IMR-90 (cell line): Measurements from ENCODE around the gene EPN1. TPM values are rescaled to one million over a fixed set of nuclear protein-coding genes. Genes with fewer than 3 reads are reported as not detected.

Source experiments
- ATAC-seq: fragments of 200-7000 bp; cut with Tn5 transposase; 2 replicates; pipeline ENCODE4 v1.9.1; 2020; ENCODE audit warnings: low read depth, mild to moderate bottlenecking, moderate library complexity
- BruUV-seq: library from RNA; stranded (reverse); fragments of 400-500 nt; replicated peaks from 2 replicates; lab custom pipeline; 2021; lab: Mats Ljungman, UMichigan
- CTCF ChIA-PET: fragments of 300-600 bp; formaldehyde crosslinking; extraction: SDS; loops from one replicate; lab custom pipeline; 2021; ENCODE audit warnings: antibody characterized with exemption; lab: Yijun Ruan, JAX
- POLR2A ChIA-PET: fragments of 300-600 bp; sonication (Branson Sonifier 250); formaldehyde crosslinking; loops from one replicate; lab custom pipeline; 2022; ENCODE audit warnings: antibody characterized with exemption; ENCODE audit not compliant: unreplicated experiment; lab: Charles Lee
- DNase-seq: peaks from one replicate; pipeline ENCODE4 v3.0.0; 2013
- H2AFZ ChIP-seq: replicated peaks from 2 replicates; pipeline ENCODE3; 2013; ENCODE audit warnings: low read length, mild to moderate bottlenecking; ENCODE audit not compliant: poor library complexity
- H2AK5ac ChIP-seq: 2 replicates; pipeline ENCODE4 v1.6.1; 2013; ENCODE audit warnings: low read depth, low read length, inconsistent platforms
- H2AK9ac ChIP-seq: replicated peaks from 2 replicates; pipeline ENCODE3; 2013; ENCODE audit warnings: mild to moderate bottlenecking, low read depth, low read length, moderate library complexity; ENCODE audit not compliant: poor library complexity
- H2BK120ac ChIP-seq: 2 replicates; pipeline ENCODE4 v1.6.1; 2013; ENCODE audit warnings: low read depth, low read length, inconsistent platforms
- H2BK15ac ChIP-seq: 3 replicates; pipeline ENCODE4 v1.6.1; 2013; ENCODE audit warnings: low read depth, low read length, inconsistent platforms
- H2BK20ac ChIP-seq: 2 replicates; pipeline ENCODE4 v1.6.1; 2013; ENCODE audit warnings: low read depth, mild to moderate bottlenecking, inconsistent platforms, low read length, moderate library complexity
- H2BK5ac ChIP-seq: 2 replicates; pipeline ENCODE4 v1.6.1; 2013; ENCODE audit warnings: mild to moderate bottlenecking, low read depth, low read length, inconsistent platforms; ENCODE audit not compliant: poor library complexity, severe bottlenecking
- H3K14ac ChIP-seq: replicated peaks from 2 replicates; pipeline ENCODE4 v1.6.1; 2013; ENCODE audit warnings: low read depth, low read length, inconsistent platforms
- H3K18ac ChIP-seq: 2 replicates; pipeline ENCODE4 v1.6.1; 2013; ENCODE audit warnings: low read depth, low read length, control low read depth
- H3K23ac ChIP-seq: 2 replicates; pipeline ENCODE4 v1.6.1; 2013; ENCODE audit warnings: low read depth, low read length, inconsistent platforms
- H3K27ac ChIP-seq: 2 replicates; pipeline ENCODE4 v1.5.1; 2013; ENCODE audit warnings: mild to moderate bottlenecking, control low read depth, low read length; ENCODE audit not compliant: insufficient read depth
- H3K27me3 ChIP-seq: 2 replicates; pipeline ENCODE4 v1.6.1; 2013; ENCODE audit warnings: low read length; ENCODE audit not compliant: control insufficient read depth, insufficient read depth
- H3K36me3 ChIP-seq: 2 replicates; pipeline ENCODE4 v1.6.1; 2013; ENCODE audit warnings: low read length, mixed read lengths; ENCODE audit not compliant: control insufficient read depth, insufficient read depth
- H3K4ac ChIP-seq: 2 replicates; pipeline ENCODE4 v1.6.1; 2013; ENCODE audit warnings: low read depth, low read length, inconsistent platforms
- H3K4me1 ChIP-seq: 2 replicates; pipeline ENCODE4 v1.6.1; 2013; ENCODE audit warnings: low read length, mixed read lengths; ENCODE audit not compliant: control insufficient read depth, insufficient read depth
- H3K4me2 ChIP-seq: 2 replicates; pipeline ENCODE4 v1.6.1; 2013; ENCODE audit warnings: low read depth, mild to moderate bottlenecking, control low read depth, low read length, moderate library complexity
- H3K4me3 ChIP-seq: 2 replicates; pipeline ENCODE4 v1.5.1; 2013; ENCODE audit warnings: low read depth, mild to moderate bottlenecking, control low read depth, low read length, moderate library complexity; ENCODE audit not compliant: insufficient read depth
- H3K56ac ChIP-seq: 2 replicates; pipeline ENCODE4 v1.6.1; 2013; ENCODE audit warnings: low read length, inconsistent platforms; ENCODE audit not compliant: insufficient read depth; ENCODE audit errors: extremely low read depth
- H3K79me1 ChIP-seq, 2 experiments: 2 replicates each; pipeline ENCODE4 v1.6.1; 2013; ENCODE audit warnings: low read length in 2 of 2, inconsistent platforms in 1 of 2, low read depth in 1 of 2
- H3K9ac ChIP-seq: 2 replicates; pipeline ENCODE4 v1.6.1; 2013; ENCODE audit warnings: low read depth, low read length, control low read depth
- H3K9me1 ChIP-seq: 2 replicates; pipeline ENCODE4 v1.6.1; 2013; ENCODE audit warnings: low read length, inconsistent platforms; ENCODE audit not compliant: insufficient read depth
- H3K9me3 ChIP-seq: 2 replicates; pipeline ENCODE4 v1.6.1; 2013; ENCODE audit warnings: low read length; ENCODE audit not compliant: control insufficient read depth, insufficient read depth
- H4K20me1 ChIP-seq: 2 replicates; pipeline ENCODE4 v1.6.1; 2013; ENCODE audit warnings: low read length, inconsistent platforms; ENCODE audit not compliant: insufficient read depth
- H4K5ac ChIP-seq: 2 replicates; pipeline ENCODE4 v1.6.1; 2013; ENCODE audit warnings: mild to moderate bottlenecking, low read depth, low read length, control low read depth
- H4K8ac ChIP-seq, 2 experiments: 2 replicates each; pipeline ENCODE4 v1.6.1; 2013; ENCODE audit warnings: low read depth in 2 of 2, low read length in 2 of 2, control low read depth in 1 of 2, inconsistent platforms in 1 of 2
- H4K91ac ChIP-seq: 2 replicates; pipeline ENCODE4 v1.6.1; 2013; ENCODE audit warnings: low read depth, low read length, inconsistent platforms; ENCODE audit not compliant: insufficient read depth
- BHLHE40 ChIP-seq: fragments of 150-350 bp; IDR thresholded peaks from 2 replicates; pipeline ENCODE4 v1.6.1; 2016; ENCODE audit warnings: mild to moderate bottlenecking, low read depth, low read length
- CHD1 ChIP-seq: IDR thresholded peaks from 2 replicates; pipeline ENCODE4 v1.6.1; 2012; ENCODE audit warnings: low read depth, low read length, improper control_type of control experiment
- FOS ChIP-seq: fragments of 150-350 bp; IDR thresholded peaks from 2 replicates; pipeline ENCODE4 v1.6.1; 2016; ENCODE audit warnings: low read depth, low read length
- MAFK ChIP-seq: IDR thresholded peaks from 2 replicates; pipeline ENCODE4 v1.6.1; 2012; ENCODE audit warnings: low read depth, low read length, improper control_type of control experiment
- NFE2L2 ChIP-seq: fragments of 150-350 bp; IDR thresholded peaks from 2 replicates; pipeline ENCODE4 v1.6.1; 2016; ENCODE audit warnings: low read depth, mild to moderate bottlenecking, low read length
- SMC3 ChIP-seq: fragments of 150-350 bp; IDR thresholded peaks from 2 replicates; pipeline ENCODE4 v1.6.1; 2016; ENCODE audit warnings: low read depth, mild to moderate bottlenecking, antibody characterized with exemption, low read length, moderate library complexity
- WGBS, 2 experiments: methylation state at CpG; one replicate each; pipeline versions ENCODE4 v1.1.5 to v1.1.7; 2013; ENCODE audit warnings: missing lambda C conversion rate in 2 of 2; ENCODE audit not compliant: insufficient read length in 1 of 2; ENCODE audit errors: extremely low coverage in 2 of 2; 5-methylcytosine and 5-hydroxymethylcytosine counted together
- dilution Hi-C: fragments of 300-500 bp; cut with HindIII; formaldehyde crosslinking; loops from one replicate; pipeline ENCODE4 v1.14.3; 2018; ENCODE audit warnings: low sequenced_read_pairs; ENCODE audit not compliant: unreplicated experiment
- in situ Hi-C: fragments of 300-500 bp; cut with MboI; formaldehyde crosslinking; loops from 3 replicates; pipeline ENCODE4 v1.14.3; 2019; ENCODE audit warnings: low sequenced_read_pairs, inconsistent platforms, mixed read lengths
- intact Hi-C: fragments of 100-400 bp; cut with micrococcal nuclease; formaldehyde crosslinking; loops from 2 replicates; pipeline ENCODE4 v1.10.0; 2022
- polyA plus RNA-seq, 3 experiments: library from polyadenylated mRNA; depleted of rRNA; stranded (reverse); fragments of >200 nt; gene quantifications; 2 replicates each; pipeline ENCODE4 v1.2.3, GENCODE V29; 2012; ENCODE audit warnings: low replicate concordance in 1 of 3
- total RNA-seq: library from RNA; depleted of rRNA; stranded (reverse); fragments of >200 nt; gene quantifications from 2 replicates; pipeline ENCODE4 v1.2.3, GENCODE V29; 2012

The EPN1 gene
- total and polyA plus RNA-seq, 2 of the 4 experiments (the other 2 are of a cell fraction): 19.0 to 122 TPM

DNA sequence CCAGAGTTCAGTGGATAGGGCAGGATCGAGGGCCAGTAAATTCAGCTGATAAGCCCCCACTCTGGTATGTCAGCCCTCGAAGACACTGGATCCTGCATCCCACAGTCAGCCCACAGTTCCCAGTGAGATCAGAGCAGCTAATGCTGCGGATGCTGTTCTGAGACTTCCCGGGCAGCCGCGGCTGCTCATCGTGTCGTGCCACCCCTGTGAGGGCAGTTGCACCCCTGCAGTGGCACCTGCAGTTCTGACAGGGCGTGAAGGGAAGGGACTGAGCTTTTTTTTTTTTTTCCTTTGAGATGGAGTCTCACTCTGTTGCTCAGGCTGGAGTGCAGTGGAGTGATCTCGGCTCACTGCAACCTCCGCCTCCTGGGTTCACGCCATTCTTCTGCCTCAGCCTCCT lies 7.5 kb upstream of the EPN1 start:
- H2BK120ac ChIP-seq: no peak overlapping the region
- intact Hi-C loops (no loop called here), dilution Hi-C loops (no loop called here), in situ Hi-C loops (loop anchor here (25.0 kb wide), 2 partner anchors 1205 to 1530 kb away; partner anchors contain the start of genes CDC42EP5, CNOT3 and LENG9)
- H3K4me3 ChIP-seq: no peak overlapping the region
- ATAC-seq: no peak
- H2BK20ac ChIP-seq: no peak overlapping the region
- ChIA-PET CTCF (no interaction called here), POLR2A (interaction anchor here (0.6 kb wide), 1 partner anchor 70 kb away, joined by 3 read pairs; no protein-coding TSS in a partner anchor)
- no peak overlapping the region for H2BK5ac ChIP-seq
- BruUV-seq: no TSS peak
- H3K9me3 ChIP-seq: no peaks in the 10 kb centered on the region
- no peak overlapping the region for H2AFZ ChIP-seq
- no peak overlapping the region for H4K5ac ChIP-seq
- H3K18ac ChIP-seq: no peak overlapping the region
- no peak overlapping the region for H2AK9ac ChIP-seq
- peaks cover 74% of the 10 kb centered on the region for H3K36me3 ChIP-seq
- H3K4me1 ChIP-seq: no peaks in the 10 kb centered on the region
- no peak overlapping the region for H4K8ac ChIP-seq
- peaks cover 89% of the 10 kb centered on the region for H4K20me1 ChIP-seq
- H3K23ac ChIP-seq: no peak overlapping the region
- H2BK15ac ChIP-seq: no peak overlapping the region
- H3K56ac ChIP-seq: no peak overlapping the region
- H4K91ac ChIP-seq: no peak overlapping the region
- H3K9ac ChIP-seq: no peak overlapping the region
- TF ChIP-seq CHD1 (no peak), MAFK (no peak), NFE2L2 (no peak), BHLHE40 (no peak), FOS (no peak), SMC3 (no peak)
- no peaks in the 10 kb centered on the region for H3K9me1 ChIP-seq
- H3K4ac ChIP-seq: no peak overlapping the region
- H3K27me3 ChIP-seq: no peaks in the 10 kb centered on the region
- WGBS, 2 experiments: 100% methylated on average over 2 of the region's 12 CpGs; no CpG with 5 or more reads in 1 of the 2 experiments
- no peak overlapping the region for H2AK5ac ChIP-seq
- no peak overlapping the region for H3K14ac ChIP-seq
- DNase-seq: no peak
- H3K4me2 ChIP-seq: no peak overlapping the region
- H3K79me1 ChIP-seq: peaks cover 30 to 68% of the 10 kb centered on the region in 2 experiments
- no peak overlapping the region for H3K27ac ChIP-seq
